Hepatocyte (in vitro differentiated cells): Measurements from ENCODE around the gene PLA2G4F. TPM values are rescaled to one million over a fixed set of nuclear protein-coding genes. Genes with fewer than 3 reads are reported as not detected.

ENCODE experiments used
- DNase-seq: peaks from one replicate; pipeline ENCODE4 v3.0.0-alpha.2; 2016; ENCODE audit warnings: low spot score
- H2AFZ ChIP-seq: fragments of 200-600 bp; sonication (generic); 2 replicates; pipeline ENCODE4 v1.6.0; 2016; ENCODE audit warnings: antibody characterized with exemption, mild to moderate bottlenecking
- H3K27ac ChIP-seq: fragments of 200-600 bp; sonication (generic); 2 replicates; pipeline ENCODE4 v1.5.1; 2016; ENCODE audit warnings: mild to moderate bottlenecking
- H3K27me3 ChIP-seq: fragments of 200-600 bp; sonication (generic); 2 replicates; pipeline ENCODE4 v1.6.1; 2016
- H3K36me3 ChIP-seq: fragments of 200-600 bp; sonication (generic); replicated peaks from 2 replicates; pipeline ENCODE4 v1.5.1; 2016; ENCODE audit warnings: low read depth; ENCODE audit not compliant: insufficient read depth
- H3K4me1 ChIP-seq: fragments of 200-600 bp; sonication (generic); 2 replicates; pipeline ENCODE4 v1.5.1; 2016; ENCODE audit warnings: mild to moderate bottlenecking, moderate library complexity; ENCODE audit not compliant: insufficient read depth
- H3K4me2 ChIP-seq: fragments of 200-600 bp; sonication (generic); 2 replicates; pipeline ENCODE4 v1.6.0; 2016
- H3K4me3 ChIP-seq: fragments of 200-600 bp; sonication (generic); 2 replicates; pipeline ENCODE4 v1.5.1; 2016; ENCODE audit warnings: mild to moderate bottlenecking
- H3K79me2 ChIP-seq: fragments of 200-600 bp; sonication (generic); 2 replicates; pipeline ENCODE4 v1.6.0; 2017; ENCODE audit warnings: mild to moderate bottlenecking
- H3K9me2 ChIP-seq: fragments of 200-600 bp; sonication (generic); replicated peaks from 2 replicates; pipeline ENCODE4 v1.6.0; 2017; ENCODE audit warnings: mild to moderate bottlenecking; ENCODE audit not compliant: insufficient read depth
- H3K9me3 ChIP-seq: fragments of 200-600 bp; sonication (generic); 2 replicates; pipeline ENCODE4 v1.5.1; 2016; ENCODE audit warnings: low read depth, mild to moderate bottlenecking
- H4K20me1 ChIP-seq: fragments of 200-600 bp; sonication (generic); 2 replicates; pipeline ENCODE4 v1.6.0; 2016; ENCODE audit warnings: mild to moderate bottlenecking; ENCODE audit not compliant: insufficient read depth, poor library complexity, severe bottlenecking
- EZH2 ChIP-seq: fragments of 200-600 bp; sonication (generic); IDR thresholded peaks from 2 replicates; pipeline ENCODE4 v1.6.1; 2016; ENCODE audit warnings: antibody characterized with exemption, mild to moderate bottlenecking, borderline replicate concordance
- EZH2phosphoT487 ChIP-seq: fragments of 200-600 bp; sonication (generic); IDR thresholded peaks from one replicate; pipeline ENCODE4 v1.6.1; 2018; ENCODE audit warnings: antibody characterized with exemption, mild to moderate bottlenecking, low read depth, moderate library complexity; ENCODE audit not compliant: unreplicated experiment, severe bottlenecking
- WGBS: methylation state at CpG from one replicate; pipeline ENCODE4 v1.1.6; 2016; ENCODE audit warnings: low lambda C conversion rate; ENCODE audit errors: missing lambda C conversion rate; 5-methylcytosine and 5-hydroxymethylcytosine counted together
- polyA plus RNA-seq: library from polyadenylated mRNA; unstranded; fragments of >200 nt; fragmentation: Nextera tagmentation; extraction: Ambion mirVana; gene quantifications from 2 replicates; pipeline ENCODE4 v1.2.1, GENCODE V29; 2016
- total RNA-seq: library from RNA; depleted of rRNA; stranded (reverse); fragments of >200 nt; gene quantifications from 2 replicates; pipeline ENCODE4 v1.2.3, GENCODE V29; 2014
- TF ChIP-seq, protein P1 (sequence below): fragments of 200-600 bp; sonication (generic); IDR thresholded peaks from 2 replicates; pipeline ENCODE4 v1.5.1; 2016; ENCODE audit warnings: antibody characterized with exemption, mild to moderate bottlenecking; ENCODE audit not compliant: poor library complexity

The PLA2G4F gene
- total and polyA plus RNA-seq, 2 experiments from 2014 or later = 1.1 to 2.2 TPM

DNA sequence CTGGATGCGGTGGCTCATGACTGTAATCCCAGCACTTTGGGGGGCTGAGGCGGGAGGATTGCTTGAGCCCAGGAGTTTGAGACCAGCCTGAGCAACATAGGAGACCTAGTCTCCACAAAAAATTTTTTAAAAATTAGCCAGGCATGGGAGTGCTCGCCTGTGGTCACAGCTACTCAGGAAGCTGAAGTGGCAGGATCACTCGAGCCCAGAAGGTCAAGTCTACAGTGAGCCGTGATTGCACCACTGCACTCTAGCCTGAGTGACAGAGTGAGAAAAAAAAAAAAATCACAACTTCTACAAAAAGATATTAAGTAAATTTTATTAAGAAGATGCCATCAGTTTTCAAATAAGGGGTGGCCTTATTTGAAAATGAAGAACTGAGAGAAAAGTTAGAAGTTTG lies 50.1 kb downstream of the PLA2G4F start:
- Histone ChIP-seq H3K27me3 (no peaks in the 10 kb centered on the region), H3K4me1 (no peaks in the 10 kb centered on the region), H3K4me2 (no peak overlapping the region), H3K27ac (no peak overlapping the region), H3K4me3 (no peak overlapping the region), H4K20me1 (no peaks in the 10 kb centered on the region), H3K9me3 (no peaks in the 10 kb centered on the region), H2AFZ (no peak overlapping the region), H3K9me2 (no peaks in the 10 kb centered on the region), H3K36me3 (no peaks in the 10 kb centered on the region), H3K79me2 (no peaks in the 10 kb centered on the region)
- 73% methylated on average over 5 of the region's 5 CpGs for WGBS
- no peak for DNase-seq
- TF ChIP-seq EZH2phosphoT487 (no peak), EZH2 (no peak)
- TF ChIP-seq, protein P1, sequence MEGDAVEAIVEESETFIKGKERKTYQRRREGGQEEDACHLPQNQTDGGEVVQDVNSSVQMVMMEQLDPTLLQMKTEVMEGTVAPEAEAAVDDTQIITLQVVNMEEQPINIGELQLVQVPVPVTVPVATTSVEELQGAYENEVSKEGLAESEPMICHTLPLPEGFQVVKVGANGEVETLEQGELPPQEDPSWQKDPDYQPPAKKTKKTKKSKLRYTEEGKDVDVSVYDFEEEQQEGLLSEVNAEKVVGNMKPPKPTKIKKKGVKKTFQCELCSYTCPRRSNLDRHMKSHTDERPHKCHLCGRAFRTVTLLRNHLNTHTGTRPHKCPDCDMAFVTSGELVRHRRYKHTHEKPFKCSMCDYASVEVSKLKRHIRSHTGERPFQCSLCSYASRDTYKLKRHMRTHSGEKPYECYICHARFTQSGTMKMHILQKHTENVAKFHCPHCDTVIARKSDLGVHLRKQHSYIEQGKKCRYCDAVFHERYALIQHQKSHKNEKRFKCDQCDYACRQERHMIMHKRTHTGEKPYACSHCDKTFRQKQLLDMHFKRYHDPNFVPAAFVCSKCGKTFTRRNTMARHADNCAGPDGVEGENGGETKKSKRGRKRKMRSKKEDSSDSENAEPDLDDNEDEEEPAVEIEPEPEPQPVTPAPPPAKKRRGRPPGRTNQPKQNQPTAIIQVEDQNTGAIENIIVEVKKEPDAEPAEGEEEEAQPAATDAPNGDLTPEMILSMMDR = no peak

GRCh38 chr15:42104095-42104891 lies 52.1 kb downstream of the PLA2G4F start:
- no peak overlapping the region for H3K4me2 ChIP-seq
- no peaks in the 10 kb centered on the region for H3K9me2 ChIP-seq
- WGBS = 89% methylated on average over 11 of the region's 11 CpGs
- no peak overlapping the region for H3K4me3 ChIP-seq
- H3K27ac ChIP-seq = no peak overlapping the region
- TF ChIP-seq, protein P1 = no peak
- TF ChIP-seq EZH2phosphoT487 (no peak), EZH2 (no peak)
- no peaks in the 10 kb centered on the region for H3K27me3 ChIP-seq
- no peaks in the 10 kb centered on the region for H3K36me3 ChIP-seq
- H2AFZ ChIP-seq = no peak overlapping the region
- H3K9me3 ChIP-seq = no peaks in the 10 kb centered on the region
- H3K4me1 ChIP-seq = no peaks in the 10 kb centered on the region
- no peaks in the 10 kb centered on the region for H4K20me1 ChIP-seq
- H3K79me2 ChIP-seq = no peaks in the 10 kb centered on the region
- no peak for DNase-seq

DNA sequence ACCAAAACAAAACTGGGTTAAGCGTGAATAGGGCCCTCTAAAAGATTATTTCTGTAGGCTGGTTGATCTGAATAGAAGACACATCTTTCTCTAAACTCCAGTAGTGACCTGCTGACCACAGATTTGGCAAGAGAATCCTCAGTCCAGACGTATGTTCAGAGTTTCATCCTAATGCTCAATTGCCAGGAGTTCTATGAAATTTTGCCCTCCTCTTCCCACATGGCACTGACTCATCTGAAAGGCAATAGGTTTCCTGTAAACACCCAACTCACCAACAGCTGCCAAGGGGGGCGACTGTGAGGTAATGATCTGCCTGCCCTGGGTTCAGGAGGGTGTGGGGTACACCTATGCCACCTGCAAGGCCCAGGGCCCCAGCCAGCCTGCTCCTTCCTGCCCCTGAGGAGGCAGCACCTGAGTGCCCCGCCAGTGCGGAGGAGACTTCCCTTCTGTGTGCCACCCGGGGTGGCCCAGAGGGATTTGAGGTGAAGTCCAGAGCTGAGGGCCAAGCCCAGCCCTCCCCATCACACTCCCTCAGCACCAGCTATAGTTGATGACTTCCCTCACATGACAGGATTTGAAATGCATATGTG lies 53.7 kb downstream of the PLA2G4F start:
- 87% methylated on average over 6 of the region's 6 CpGs for WGBS
- no peak overlapping the region for H2AFZ ChIP-seq
- H3K27ac ChIP-seq = no peak overlapping the region
- TF ChIP-seq EZH2phosphoT487 = no peak
- no peak overlapping the region for H3K4me2 ChIP-seq
- no peaks in the 10 kb centered on the region for H4K20me1 ChIP-seq
- H3K4me1 ChIP-seq = no peaks in the 10 kb centered on the region
- no peaks in the 10 kb centered on the region for H3K9me3 ChIP-seq
- H3K4me3 ChIP-seq = no peak overlapping the region
- no peak for DNase-seq
- H3K27me3 ChIP-seq = no peaks in the 10 kb centered on the region
- no peaks in the 10 kb centered on the region for H3K36me3 ChIP-seq
- no peaks in the 10 kb centered on the region for H3K79me2 ChIP-seq
- H3K9me2 ChIP-seq = no peaks in the 10 kb centered on the region

GRCh38 chr15:42101861-42102260 lies 54.6 kb downstream of the PLA2G4F start:
- Histone ChIP-seq H3K9me2 (no peaks in the 10 kb centered on the region), H3K27ac (no peak overlapping the region), H2AFZ (no peak overlapping the region), H3K27me3 (no peaks in the 10 kb centered on the region), H3K79me2 (no peaks in the 10 kb centered on the region), H3K9me3 (no peaks in the 10 kb centered on the region), H3K4me3 (no peak overlapping the region), H4K20me1 (no peaks in the 10 kb centered on the region), H3K4me1 (no peaks in the 10 kb centered on the region), H3K36me3 (no peaks in the 10 kb centered on the region), H3K4me2 (no peak overlapping the region)
- 71% methylated on average over 1 of the region's 1 CpG for WGBS
- DNase-seq = no peak
- TF ChIP-seq EZH2phosphoT487 (no peak), EZH2 (no peak)
- TF ChIP-seq, protein P1 = no peak
